Panc1 (cell line): ENCODE results near the gene COPB1. TPM values are rescaled to one million over a fixed set of nuclear protein-coding genes. Genes with fewer than 3 reads are reported as not detected.

ENCODE experiments used
- ATAC-seq: fragments of 200-7000 bp; cut with Tn5 transposase; 2 replicates; pipeline ENCODE4 v1.9.1; 2020; ENCODE audit warnings: mild to moderate bottlenecking, moderate library complexity
- BruUV-seq: library from RNA; stranded (reverse); fragments of 400-500 nt; replicated peaks from 2 replicates; lab custom pipeline; 2021; lab: Mats Ljungman, UMichigan
- CTCF ChIA-PET: fragments of 300-600 bp; sonication (Branson Sonifier 250); formaldehyde crosslinking; loops from one replicate; lab custom pipeline; 2022; ENCODE audit warnings: antibody characterized with exemption; lab: Charles Lee
- POLR2A ChIA-PET: fragments of 300-600 bp; sonication (Branson Sonifier 250); formaldehyde crosslinking; loops from one replicate; lab custom pipeline; 2022; ENCODE audit warnings: antibody characterized with exemption; lab: Charles Lee
- DNase-seq: peaks from one replicate; pipeline ENCODE4 v3.0.0-alpha.2; 2010; ENCODE audit warnings: low read depth, low spot score
- H3K27ac ChIP-seq: 2 replicates; pipeline ENCODE4 v1.5.1; 2011; ENCODE audit warnings: mild to moderate bottlenecking, low read length, inconsistent platforms
- H3K27me3 ChIP-seq: fragments of 200-500 bp; sonication (Bioruptor generic); 2 replicates; pipeline ENCODE4 v1.6.0; 2014; ENCODE audit warnings: low read length, inconsistent platforms; ENCODE audit not compliant: control insufficient read depth, insufficient read depth
- H3K36me3 ChIP-seq: fragments of 200-500 bp; sonication (Bioruptor generic); 2 replicates; pipeline ENCODE4 v1.5.1; 2014; ENCODE audit warnings: inconsistent platforms, mild to moderate bottlenecking, low read length, moderate library complexity; ENCODE audit not compliant: control insufficient read depth, insufficient read depth
- H3K4me1 ChIP-seq: 2 replicates; pipeline ENCODE4 v1.5.1; 2011; ENCODE audit warnings: inconsistent platforms, mild to moderate bottlenecking, low read length, moderate library complexity; ENCODE audit not compliant: control insufficient read depth, insufficient read depth
- H3K4me3 ChIP-seq, 2 experiments: 2 replicates each; pipeline ENCODE4 v1.5.1; 2011 to 2012; ENCODE audit warnings: low read depth in 2 of 2, low read length in 2 of 2, mild to moderate bottlenecking in 2 of 2, inconsistent platforms in 1 of 2, moderate library complexity in 1 of 2
- H3K9me3 ChIP-seq: fragments of 200-500 bp; sonication (Bioruptor generic); 2 replicates; pipeline ENCODE4 v1.5.1; 2014; ENCODE audit warnings: low read depth, mild to moderate bottlenecking, inconsistent platforms, low read length, moderate library complexity; ENCODE audit not compliant: control insufficient read depth, insufficient read depth
- POLR2AphosphoS5 ChIP-seq: IDR thresholded peaks from 2 replicates; pipeline ENCODE4 v1.6.1; 2012; ENCODE audit warnings: mild to moderate bottlenecking, low read depth, low read length, moderate library complexity
- SIN3A ChIP-seq: IDR thresholded peaks from 2 replicates; pipeline ENCODE4 v1.6.1; 2012; ENCODE audit warnings: low read depth, mild to moderate bottlenecking, low read length, moderate library complexity, borderline replicate concordance; ENCODE audit not compliant: insufficient read depth
- TCF7L2 ChIP-seq: IDR thresholded peaks from 2 replicates; pipeline ENCODE4 v1.6.1; 2011; ENCODE audit warnings: mild to moderate bottlenecking, low read depth, low read length, inconsistent platforms
- in situ Hi-C: cut with HindIII; loops from 2 replicates; pipeline ENCODE4 v1.10.0; 2016; ENCODE audit warnings: low sequenced_read_pairs, low pct_unique_long_range_greater_than_20kb
- intact Hi-C: fragments of 100-400 bp; cut with micrococcal nuclease; formaldehyde crosslinking; loops from one replicate; pipeline ENCODE4 v1.10.0; 2022; ENCODE audit not compliant: unreplicated experiment
- total RNA-seq: library from RNA; stranded (reverse); gene quantifications from one replicate; pipeline ENCODE4 v1.2.1, GENCODE V29; 2021; ENCODE audit not compliant: unreplicated experiment
- TF ChIP-seq, protein P1 (sequence below): fragments of 450-650 bp; IDR thresholded peaks from 2 replicates; pipeline ENCODE4 v1.5.1; 2017; ENCODE audit warnings: mild to moderate bottlenecking
- TF ChIP-seq, protein P2 (sequence below), 2 experiments: IDR thresholded peaks; 2 replicates each; pipeline ENCODE4 v1.6.1; 2011 to 2012; ENCODE audit warnings: low read depth in 2 of 2, control low read depth in 1 of 2, low read length in 1 of 2, mild to moderate bottlenecking in 1 of 2, moderate library complexity in 1 of 2; ENCODE audit not compliant: insufficient read depth in 1 of 2

COPB1 gene
- total RNA-seq, 1 experiment from 2014 or later, result 123 TPM

DNA sequence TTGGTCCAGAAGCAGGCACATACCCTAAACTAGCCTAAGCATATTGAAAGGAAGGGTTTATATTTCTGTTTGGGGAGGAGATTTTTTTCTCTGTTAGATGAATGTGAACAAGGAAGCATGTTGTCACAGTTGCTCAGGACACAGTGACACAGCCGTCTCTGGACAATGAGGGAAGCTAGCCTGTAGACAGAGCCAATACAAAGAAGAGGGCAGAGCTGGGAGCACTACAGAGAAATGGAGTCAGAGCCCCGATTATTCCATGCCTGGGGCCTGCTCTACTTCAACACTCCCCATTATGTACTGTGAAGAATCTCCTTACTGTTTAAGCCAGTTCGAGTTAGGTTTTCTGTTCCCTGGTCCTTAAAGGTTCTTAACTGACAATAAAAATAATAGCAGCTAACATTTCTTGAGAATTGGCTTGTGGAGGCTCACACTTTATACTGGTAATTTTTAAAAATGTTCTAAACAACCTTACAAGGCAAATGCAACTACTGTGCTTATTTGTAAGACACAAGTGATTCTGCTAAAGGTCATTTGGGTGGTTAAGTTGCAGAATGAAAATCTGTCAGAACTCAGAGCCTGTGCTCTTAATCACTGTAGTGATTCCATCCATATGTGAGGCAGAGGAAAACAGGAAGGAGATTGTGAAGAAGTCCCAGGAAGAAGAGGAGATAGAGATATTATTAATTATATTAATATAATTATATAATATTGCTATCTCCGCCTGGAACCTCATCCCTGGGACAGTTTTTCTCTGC is 81.8 kb downstream of the COPB1 start:
- Histone ChIP-seq H3K27ac (no peak overlapping the region), H3K9me3 (no peaks in the 10 kb centered on the region), H3K27me3 (no peaks in the 10 kb centered on the region), H3K4me1 (peaks cover 3% of the 10 kb centered on the region; the same call in 1 of the 2 replicates), H3K4me3 (no peak overlapping the region), H3K36me3 (no peaks in the 10 kb centered on the region)
- TF ChIP-seq, protein P1, sequence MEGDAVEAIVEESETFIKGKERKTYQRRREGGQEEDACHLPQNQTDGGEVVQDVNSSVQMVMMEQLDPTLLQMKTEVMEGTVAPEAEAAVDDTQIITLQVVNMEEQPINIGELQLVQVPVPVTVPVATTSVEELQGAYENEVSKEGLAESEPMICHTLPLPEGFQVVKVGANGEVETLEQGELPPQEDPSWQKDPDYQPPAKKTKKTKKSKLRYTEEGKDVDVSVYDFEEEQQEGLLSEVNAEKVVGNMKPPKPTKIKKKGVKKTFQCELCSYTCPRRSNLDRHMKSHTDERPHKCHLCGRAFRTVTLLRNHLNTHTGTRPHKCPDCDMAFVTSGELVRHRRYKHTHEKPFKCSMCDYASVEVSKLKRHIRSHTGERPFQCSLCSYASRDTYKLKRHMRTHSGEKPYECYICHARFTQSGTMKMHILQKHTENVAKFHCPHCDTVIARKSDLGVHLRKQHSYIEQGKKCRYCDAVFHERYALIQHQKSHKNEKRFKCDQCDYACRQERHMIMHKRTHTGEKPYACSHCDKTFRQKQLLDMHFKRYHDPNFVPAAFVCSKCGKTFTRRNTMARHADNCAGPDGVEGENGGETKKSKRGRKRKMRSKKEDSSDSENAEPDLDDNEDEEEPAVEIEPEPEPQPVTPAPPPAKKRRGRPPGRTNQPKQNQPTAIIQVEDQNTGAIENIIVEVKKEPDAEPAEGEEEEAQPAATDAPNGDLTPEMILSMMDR, result no peak
- TF ChIP-seq, protein P2, sequence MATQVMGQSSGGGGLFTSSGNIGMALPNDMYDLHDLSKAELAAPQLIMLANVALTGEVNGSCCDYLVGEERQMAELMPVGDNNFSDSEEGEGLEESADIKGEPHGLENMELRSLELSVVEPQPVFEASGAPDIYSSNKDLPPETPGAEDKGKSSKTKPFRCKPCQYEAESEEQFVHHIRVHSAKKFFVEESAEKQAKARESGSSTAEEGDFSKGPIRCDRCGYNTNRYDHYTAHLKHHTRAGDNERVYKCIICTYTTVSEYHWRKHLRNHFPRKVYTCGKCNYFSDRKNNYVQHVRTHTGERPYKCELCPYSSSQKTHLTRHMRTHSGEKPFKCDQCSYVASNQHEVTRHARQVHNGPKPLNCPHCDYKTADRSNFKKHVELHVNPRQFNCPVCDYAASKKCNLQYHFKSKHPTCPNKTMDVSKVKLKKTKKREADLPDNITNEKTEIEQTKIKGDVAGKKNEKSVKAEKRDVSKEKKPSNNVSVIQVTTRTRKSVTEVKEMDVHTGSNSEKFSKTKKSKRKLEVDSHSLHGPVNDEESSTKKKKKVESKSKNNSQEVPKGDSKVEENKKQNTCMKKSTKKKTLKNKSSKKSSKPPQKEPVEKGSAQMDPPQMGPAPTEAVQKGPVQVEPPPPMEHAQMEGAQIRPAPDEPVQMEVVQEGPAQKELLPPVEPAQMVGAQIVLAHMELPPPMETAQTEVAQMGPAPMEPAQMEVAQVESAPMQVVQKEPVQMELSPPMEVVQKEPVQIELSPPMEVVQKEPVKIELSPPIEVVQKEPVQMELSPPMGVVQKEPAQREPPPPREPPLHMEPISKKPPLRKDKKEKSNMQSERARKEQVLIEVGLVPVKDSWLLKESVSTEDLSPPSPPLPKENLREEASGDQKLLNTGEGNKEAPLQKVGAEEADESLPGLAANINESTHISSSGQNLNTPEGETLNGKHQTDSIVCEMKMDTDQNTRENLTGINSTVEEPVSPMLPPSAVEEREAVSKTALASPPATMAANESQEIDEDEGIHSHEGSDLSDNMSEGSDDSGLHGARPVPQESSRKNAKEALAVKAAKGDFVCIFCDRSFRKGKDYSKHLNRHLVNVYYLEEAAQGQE (IDR thresholded peaks at IDR 0.05; ENCODE audit: insufficient read depth in 1 of 2, low read depth in 2 of 2, low read length in 1 of 2), result no peak
- TF ChIP-seq TCF7L2 (no peak), POLR2AphosphoS5 (no peak), SIN3A (no peak)
- POLR2A ChIA-PET, result no interaction called here
- BruUV-seq, result no TSS peak
- CTCF ChIA-PET, result interaction anchor here (0.6 to 0.9 kb wide), 2 partner anchors 55 to 113 kb away, joined by 3 to 4 read pairs; no protein-coding TSS in a partner anchor
- ATAC-seq, result no peak
- in situ Hi-C loops, result no loop called here
- intact Hi-C loops, result loop anchor here (2.0 kb wide), 1 partner anchor 117 kb away; no protein-coding TSS in a partner anchor
- no peak for DNase-seq

DNA sequence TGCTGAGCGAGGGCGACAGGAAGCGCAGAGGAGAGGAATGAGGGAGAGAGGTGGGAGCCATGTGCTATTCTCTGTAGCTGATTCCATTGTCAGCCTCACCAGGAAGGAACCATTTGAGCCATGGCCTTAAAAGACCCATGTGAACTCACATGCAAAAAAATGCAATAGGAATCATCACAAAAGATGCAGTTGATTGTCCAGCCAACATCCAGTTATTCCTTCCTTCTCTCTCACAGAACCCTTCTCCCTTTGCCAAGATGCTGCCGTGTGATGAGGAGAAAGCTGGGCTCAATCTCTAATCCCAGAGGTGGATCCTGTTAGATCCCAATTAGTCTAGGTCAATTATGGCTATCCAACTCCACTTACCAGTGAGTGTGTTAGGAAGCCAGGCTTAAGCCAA is 82.4 kb downstream of the COPB1 start:
- Histone ChIP-seq H3K27me3 (no peaks in the 10 kb centered on the region), H3K4me1 (no peaks in the 10 kb centered on the region), H3K9me3 (no peaks in the 10 kb centered on the region), H3K4me3 (no peak overlapping the region), H3K36me3 (no peaks in the 10 kb centered on the region), H3K27ac (no peak overlapping the region)
- BruUV-seq, result no TSS peak
- TF ChIP-seq, protein P2 (IDR thresholded peaks at IDR 0.05; ENCODE audit: insufficient read depth in 1 of 2, low read depth in 2 of 2, low read length in 1 of 2), result no peak
- TF ChIP-seq POLR2AphosphoS5 (no peak), SIN3A (no peak), TCF7L2 (no peak)
- TF ChIP-seq, protein P1, result no peak
- CTCF ChIA-PET, result no interaction called here
- POLR2A ChIA-PET, result no interaction called here
- intact Hi-C loops, result no loop called here
- DNase-seq, result no peak
- in situ Hi-C loops, result no loop called here
- no peak for ATAC-seq
